HepG2 (cell line): ENCODE measurements around the gene ZBTB20. TPM values are rescaled to one million over a fixed set of nuclear protein-coding genes. Genes with fewer than 3 reads are reported as not detected.

Experiments used
- ATAC-seq: fragments of 200-7000 bp; cut with Tn5 transposase; 3 replicates; pipeline ENCODE4 v1.9.1; 2020; ENCODE audit warnings: mild to moderate bottlenecking, moderate library complexity
- BruUV-seq: library from RNA; stranded (reverse); fragments of 400-500 nt; replicated peaks from 2 replicates; lab custom pipeline; 2021; lab: Mats Ljungman, UMichigan
- CTCF ChIA-PET: fragments of 300-600 bp; formaldehyde crosslinking; extraction: SDS; loops from one replicate; lab custom pipeline; 2021; ENCODE audit warnings: low total read pairs, inconsistent platforms, low intra/inter-chr PET ratio; lab: Yijun Ruan, JAX
- POLR2A ChIA-PET: fragments of 350-600 bp; sonication (Branson Sonifier 250); formaldehyde crosslinking; loops from one replicate; lab custom pipeline; 2020; ENCODE audit warnings: antibody characterized with exemption, inconsistent platforms; lab: Yijun Ruan, JAX
- DNase-seq: peaks from one replicate; pipeline ENCODE4 v3.0.0-alpha.2; 2015; ENCODE audit warnings: low spot score
- FAIRE-seq: peaks from 3 replicates; lab custom pipeline; 2011; peaks lifted over from hg19 to GRCh38; lab: Jason Lieb, UNC
- H2AFZ ChIP-seq: one replicate; pipeline ENCODE4 v1.6.1; 2011; ENCODE audit warnings: low read length, inconsistent platforms
- H3K27ac ChIP-seq: fragments of 300-600 bp; 3 replicates; pipeline ENCODE4 v1.8.0; 2011; ENCODE audit warnings: mixed run types, mild to moderate bottlenecking, mixed read lengths, low read length, inconsistent platforms; ENCODE audit not compliant: insufficient read depth; ENCODE audit errors: extremely low read length
- H3K27me3 ChIP-seq, 2 experiments: fragments of 200-600 bp in 1 of 2; 2 replicates in 1 of 2; 3 replicates in 1 of 2; pipeline versions ENCODE4 v1.6.0 to v1.8.0; 2011; ENCODE audit warnings: low read length in 2 of 2, mild to moderate bottlenecking in 2 of 2, moderate library complexity in 2 of 2, inconsistent platforms in 1 of 2; ENCODE audit not compliant: insufficient read depth in 2 of 2, control insufficient read depth in 1 of 2
- H3K36me3 ChIP-seq, 2 experiments: fragments of 200-600 bp in 1 of 2; replicated peaks in 1 of 2; 2 replicates in 1 of 2; 3 replicates in 1 of 2; pipeline versions ENCODE4 v1.5.1 to v1.8.0; 2011; ENCODE audit warnings: low read length in 2 of 2, inconsistent platforms in 1 of 2; ENCODE audit not compliant: insufficient read depth in 2 of 2, control insufficient read depth in 1 of 2
- H3K4me1 ChIP-seq: 2 replicates; pipeline ENCODE4 v1.5.1; 2012; ENCODE audit warnings: low read length, inconsistent platforms; ENCODE audit not compliant: insufficient read depth
- H3K4me2 ChIP-seq: 2 replicates; pipeline ENCODE4 v1.6.0; 2011; ENCODE audit warnings: low read depth, low read length, inconsistent platforms
- H3K4me3 ChIP-seq, 3 experiments: fragments of 200-600 bp in 1 of 3; sonication (generic), shearing (Covaris generic) in 1 of 3; replicated peaks in 1 of 3; 2 replicates each; pipeline ENCODE4 v1.5.1; 2011 to 2016; ENCODE audit warnings: low read length in 3 of 3, inconsistent platforms in 2 of 3, low read depth in 2 of 3, mild to moderate bottlenecking in 2 of 3, control low read depth in 1 of 3, mixed read lengths in 1 of 3; ENCODE audit not compliant: insufficient read depth in 1 of 3
- H3K79me2 ChIP-seq: one replicate; pipeline ENCODE4 v1.6.1; 2011; ENCODE audit warnings: low read length, inconsistent platforms; ENCODE audit not compliant: insufficient read depth
- H3K9ac ChIP-seq: 2 replicates; pipeline ENCODE4 v1.6.0; 2011; ENCODE audit warnings: mild to moderate bottlenecking, low read depth, low read length, inconsistent platforms; ENCODE audit not compliant: insufficient read depth
- H3K9me3 ChIP-seq: 2 replicates; pipeline ENCODE4 v1.5.1; 2012; ENCODE audit warnings: mild to moderate bottlenecking, low read length
- H4K20me1 ChIP-seq: 2 replicates; pipeline ENCODE4 v1.6.0; 2011; ENCODE audit warnings: inconsistent platforms, mild to moderate bottlenecking, low read length, moderate library complexity; ENCODE audit not compliant: insufficient read depth
- BRCA1 ChIP-seq: sonication (generic); formaldehyde crosslinking; IDR thresholded peaks from 2 replicates; pipeline ENCODE4 v1.4.0; 2020; ENCODE audit warnings: missing genetic modification reagents
- CC2D1A ChIP-seq: sonication (generic); formaldehyde crosslinking; IDR thresholded peaks from 2 replicates; pipeline ENCODE4 v1.8.1; 2023; ENCODE audit warnings: mild to moderate bottlenecking, missing genetic modification reagents
- HOXA7 ChIP-seq: sonication (generic); formaldehyde crosslinking; IDR thresholded peaks from 2 replicates; pipeline ENCODE4 v1.8.1; 2022; ENCODE audit warnings: mild to moderate bottlenecking, missing genetic modification reagents, moderate library complexity
- MAFG ChIP-seq: sonication (generic); formaldehyde crosslinking; IDR thresholded peaks from 2 replicates; pipeline ENCODE4 v1.5.1; 2020; ENCODE audit warnings: mild to moderate bottlenecking, missing genetic modification reagents
- SMAD9 ChIP-seq: sonication (generic); formaldehyde crosslinking; IDR thresholded peaks from 2 replicates; pipeline ENCODE4 v1.5.1; 2020; ENCODE audit warnings: mild to moderate bottlenecking, missing genetic modification reagents
- TMF1 ChIP-seq: sonication (generic); formaldehyde crosslinking; IDR thresholded peaks from 2 replicates; pipeline ENCODE4 v1.8.1; 2022; ENCODE audit warnings: low read depth, missing genetic modification reagents
- WGBS: methylation state at CpG from one replicate; pipeline ENCODE4 v1.1.6; 2017; ENCODE audit warnings: low lambda C conversion rate; 5-methylcytosine and 5-hydroxymethylcytosine counted together
- in situ Hi-C: cut with HindIII; loops from 2 replicates; pipeline ENCODE4 v1.10.0; 2017; ENCODE audit warnings: low pct_unique_long_range_greater_than_20kb; ENCODE audit not compliant: extremely low pct_ligation_motif_present
- intact Hi-C: fragments of 100-400 bp; cut with micrococcal nuclease; formaldehyde crosslinking; loops from one replicate; pipeline ENCODE4 v1.10.0; 2022; ENCODE audit not compliant: unreplicated experiment
- polyA plus RNA-seq, 8 experiments: library from polyadenylated mRNA; depleted of rRNA in 3 of 8; stranded (reverse) in 7 of 8; unstranded in 1 of 8; fragments of >200 nt; fragmentation: Illumina TruSeq in 4 of 8; extraction: Trizol in 4 of 8; gene quantifications; 2 replicates each; pipeline versions ENCODE4 v1.2.1 to v1.2.3, GENCODE V29; 2011 to 2016; ENCODE audit warnings: low read depth in 4 of 8, missing spikeins in 1 of 8, mixed read lengths in 1 of 8; ENCODE audit not compliant: insufficient read depth in 1 of 8
- total RNA-seq, 5 experiments: library from RNA; depleted of rRNA; stranded (reverse); fragments of >200 nt; fragmentation: Illumina TruSeq; extraction: Trizol; gene quantifications; 2 replicates each; pipeline ENCODE4 v1.2.3, GENCODE V29; 2016; ENCODE audit warnings: low read depth in 1 of 5
- TF ChIP-seq, protein P1 (sequence below): sonication (generic); formaldehyde crosslinking; conservative IDR thresholded peaks from 2 replicates; pipeline ENCODE4 v1.4.0; 2020; ENCODE audit warnings: missing genetic modification reagents

The ZBTB20 gene
- total and polyA plus RNA-seq, 2 of the 13 experiments (the other 11 are each of a cell fraction or from before 2014, with no cell fraction given): 1.9 to 8.8 TPM

DNA sequence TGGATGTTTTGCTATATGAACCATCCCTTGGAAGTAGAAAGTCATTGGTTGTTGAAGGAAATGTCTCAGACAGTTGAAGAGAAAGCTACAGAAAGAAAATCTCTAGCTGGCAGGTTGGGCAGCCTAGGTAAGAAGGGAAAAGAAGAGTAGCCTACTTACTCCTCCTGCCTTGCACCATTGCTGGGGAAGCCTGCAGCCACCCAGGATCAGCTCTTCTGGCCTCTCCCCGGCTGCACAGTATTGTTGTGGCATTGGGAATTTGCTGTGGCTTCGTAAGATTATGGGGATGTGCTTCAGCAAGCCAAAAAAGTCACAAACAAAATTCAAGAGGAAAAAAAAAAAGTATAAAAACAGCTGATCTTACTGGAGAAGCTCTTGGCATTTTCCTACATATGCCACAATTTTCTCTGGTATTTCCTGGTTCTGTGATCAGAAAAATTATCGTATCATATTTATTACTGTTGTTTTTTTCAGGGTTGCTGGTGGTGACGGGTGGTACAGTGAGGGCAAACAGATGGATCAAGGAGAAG, 699.1 kb downstream of the ZBTB20 start:
- H3K79me2 ChIP-seq: no peaks in the 10 kb centered on the region
- no peaks in the 10 kb centered on the region for H3K36me3 ChIP-seq
- CTCF ChIA-PET: no interaction called here
- H3K4me2 ChIP-seq: no peak overlapping the region
- intact Hi-C loops: no loop called here
- no peak for ATAC-seq
- no peak for DNase-seq
- POLR2A ChIA-PET: no interaction called here
- H3K27ac ChIP-seq: no peak overlapping the region
- H3K4me3 ChIP-seq: no peak overlapping the region
- H3K9me3 ChIP-seq: no peaks in the 10 kb centered on the region
- in situ Hi-C loops: no loop called here
- no peaks in the 10 kb centered on the region for H3K27me3 ChIP-seq
- H4K20me1 ChIP-seq: no peaks in the 10 kb centered on the region
- H3K4me1 ChIP-seq: no peaks in the 10 kb centered on the region
- TF ChIP-seq TMF1 (CRISPR knock-in tag) (no peak), BRCA1 (CRISPR knock-in tag) (no peak), SMAD9 (no peak)
- TF ChIP-seq, protein P1, sequence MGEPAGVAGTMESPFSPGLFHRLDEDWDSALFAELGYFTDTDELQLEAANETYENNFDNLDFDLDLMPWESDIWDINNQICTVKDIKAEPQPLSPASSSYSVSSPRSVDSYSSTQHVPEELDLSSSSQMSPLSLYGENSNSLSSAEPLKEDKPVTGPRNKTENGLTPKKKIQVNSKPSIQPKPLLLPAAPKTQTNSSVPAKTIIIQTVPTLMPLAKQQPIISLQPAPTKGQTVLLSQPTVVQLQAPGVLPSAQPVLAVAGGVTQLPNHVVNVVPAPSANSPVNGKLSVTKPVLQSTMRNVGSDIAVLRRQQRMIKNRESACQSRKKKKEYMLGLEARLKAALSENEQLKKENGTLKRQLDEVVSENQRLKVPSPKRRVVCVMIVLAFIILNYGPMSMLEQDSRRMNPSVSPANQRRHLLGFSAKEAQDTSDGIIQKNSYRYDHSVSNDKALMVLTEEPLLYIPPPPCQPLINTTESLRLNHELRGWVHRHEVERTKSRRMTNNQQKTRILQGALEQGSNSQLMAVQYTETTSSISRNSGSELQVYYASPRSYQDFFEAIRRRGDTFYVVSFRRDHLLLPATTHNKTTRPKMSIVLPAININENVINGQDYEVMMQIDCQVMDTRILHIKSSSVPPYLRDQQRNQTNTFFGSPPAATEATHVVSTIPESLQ (CRISPR knock-in tag): no peak
- no peak overlapping the region for H2AFZ ChIP-seq
- H3K9ac ChIP-seq: no peak overlapping the region
- 95% methylated on average over 4 of the region's 4 CpGs for WGBS
- no peak for FAIRE-seq
- no TSS peak for BruUV-seq

DNA sequence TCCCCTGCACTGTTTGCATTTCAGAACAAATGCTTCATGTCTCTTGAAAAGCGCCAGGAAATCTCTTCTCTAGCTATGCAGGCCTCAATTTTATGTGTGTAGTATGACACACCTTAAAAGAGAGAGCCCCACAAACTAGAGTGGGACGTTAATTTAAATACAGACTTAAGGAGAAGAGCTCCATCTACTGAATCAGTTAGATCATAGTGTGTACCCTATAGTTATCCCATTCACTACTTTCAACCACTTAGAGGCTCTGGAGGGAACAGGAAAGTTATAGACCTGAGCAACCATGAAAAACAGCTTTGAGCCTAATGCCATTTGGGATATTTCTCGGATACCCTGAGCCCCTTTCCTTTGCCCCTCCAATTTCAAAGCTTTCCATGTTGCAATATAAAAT, 699.5 kb downstream of the ZBTB20 start:
- BruUV-seq: no TSS peak
- DNase-seq (no peak), FAIRE-seq (no peak), ATAC-seq (no peak)
- Histone ChIP-seq H3K36me3 (no peaks in the 10 kb centered on the region), H3K9me3 (no peaks in the 10 kb centered on the region), H3K79me2 (no peaks in the 10 kb centered on the region), H3K27me3 (no peaks in the 10 kb centered on the region), H3K4me2 (no peak overlapping the region), H4K20me1 (no peaks in the 10 kb centered on the region), H3K4me3 (no peak overlapping the region), H3K27ac (no peak overlapping the region), H3K4me1 (no peaks in the 10 kb centered on the region), H2AFZ (no peak overlapping the region), H3K9ac (no peak overlapping the region)
- WGBS: 88% methylated on average over 3 of the region's 3 CpGs
- TF ChIP-seq CC2D1A (CRISPR knock-in tag) (no peak), HOXA7 (CRISPR knock-in tag) (no peak), MAFG (CRISPR knock-in tag) (no peak)
- CTCF ChIA-PET: no interaction called here
- in situ Hi-C loops (no loop called here), intact Hi-C loops (no loop called here)
- POLR2A ChIA-PET: no interaction called here
